HG03575 (cell line): ENCODE data around the gene PATZ1.
"Not testable (repeated sequence)": the region's sequence is repeated elsewhere in the genome, so short reads cannot be mapped to it uniquely, and the experiment has no call there.

Experiments used
- ATAC-seq: cut with Tn5 transposase; IDR thresholded peaks from one replicate; pipeline ENCODE4 v1.9.1; 2021; ENCODE audit not compliant: unreplicated experiment, insufficient number of reproducible peaks, low FRiP score; ENCODE audit errors: extremely low read depth

Gene PATZ1

GRCh38 chr22:31346255-31346732 lies at the start of gene PATZ1:
Gene PATZ1 (minus strand): TSS chr22:31346346. CDS start chr22:31345602, 744 bp downstream.
- ATAC-seq: no peak

DNA sequence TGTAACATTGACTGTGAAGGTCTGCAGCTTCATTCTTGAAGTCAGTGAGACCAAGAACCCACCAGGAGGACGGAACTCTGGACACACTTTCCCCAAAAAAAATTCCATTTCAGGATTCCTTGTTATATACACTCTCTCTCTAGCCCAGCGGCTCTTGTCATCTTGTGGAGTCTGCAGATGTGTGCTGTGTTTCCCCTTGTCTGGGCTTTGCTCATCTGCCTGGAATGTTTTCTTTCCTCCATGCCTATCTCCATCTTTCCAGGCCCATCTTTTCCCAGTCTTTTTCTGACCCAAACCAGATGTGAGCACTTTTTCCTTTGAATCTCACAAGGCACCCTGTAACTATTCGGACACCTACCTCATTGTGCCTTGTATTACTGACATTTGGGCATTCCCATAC lies 48.2 kb upstream of the PATZ1 start:
- no peak for ATAC-seq

- ATAC-seq: no peak
Observed at GRCh38 chr22:31393893-31394292, 47.7 kb upstream of the PATZ1 start.

GRCh38 chr22:31378651-31379050 lies 32.5 kb upstream of the PATZ1 start:
- ATAC-seq: not testable (repeated sequence)

- no peak for ATAC-seq
Observed at GRCh38 chr22:31378123-31378522, 32.0 kb upstream of the PATZ1 start.

- no peak for ATAC-seq
Observed at GRCh38 chr22:31377612-31378011, 31.5 kb upstream of the PATZ1 start.

GRCh38 chr22:31367426-31367825 lies 21.3 kb upstream of the PATZ1 start:
- no peak for ATAC-seq

GRCh38 chr22:31363885-31364465 lies 17.8 kb upstream of the PATZ1 start:
- no peak for ATAC-seq

GRCh38 chr22:31361743-31362142 lies 15.6 kb upstream of the PATZ1 start:
- no peak for ATAC-seq

DNA sequence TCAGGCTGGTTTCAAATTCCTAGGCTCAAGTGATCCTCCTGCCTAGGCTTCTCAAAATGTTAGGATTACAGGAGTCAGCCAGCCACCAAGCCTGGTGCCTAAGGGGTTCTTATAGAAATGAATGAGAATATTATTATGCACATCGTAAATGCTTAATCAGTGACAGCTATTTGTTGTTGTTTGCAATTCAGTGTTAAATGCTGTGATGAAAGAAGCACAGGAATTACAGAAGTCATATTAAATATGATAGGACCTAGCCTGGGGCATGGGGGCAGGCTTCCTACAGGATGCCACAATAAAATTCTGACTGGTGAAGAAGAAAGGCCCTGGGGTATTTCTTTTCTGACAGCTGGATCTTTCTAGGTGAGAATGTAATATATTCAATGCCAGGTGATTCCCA lies 13.9 kb upstream of the PATZ1 start:
- ATAC-seq: no peak

- ATAC-seq: no peak
Observed at GRCh38 chr22:31354515-31354914, 8.4 kb upstream of the PATZ1 start.

- no peak for ATAC-seq
Observed at GRCh38 chr22:31350410-31350863, 4.3 kb upstream of the PATZ1 start.

DNA sequence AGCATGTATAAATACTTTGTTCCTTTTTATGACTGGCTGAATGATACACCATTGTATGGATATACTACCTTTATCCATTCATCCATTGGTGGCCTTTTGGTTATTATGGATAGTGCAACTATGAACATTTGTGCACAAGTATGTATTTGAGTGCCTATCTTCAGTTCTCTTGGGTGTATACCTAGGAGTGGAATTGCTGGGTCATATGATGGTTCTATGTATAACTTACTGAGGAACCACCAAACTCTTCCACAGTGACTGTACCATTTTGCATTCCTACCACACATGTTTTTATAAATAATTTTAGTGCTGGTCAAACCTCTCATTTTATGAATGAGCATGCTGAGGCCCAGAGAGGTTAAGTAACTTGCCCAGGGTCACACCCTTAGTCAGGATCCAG lies 3.8 kb upstream of the PATZ1 start:
- ATAC-seq: no peak

DNA sequence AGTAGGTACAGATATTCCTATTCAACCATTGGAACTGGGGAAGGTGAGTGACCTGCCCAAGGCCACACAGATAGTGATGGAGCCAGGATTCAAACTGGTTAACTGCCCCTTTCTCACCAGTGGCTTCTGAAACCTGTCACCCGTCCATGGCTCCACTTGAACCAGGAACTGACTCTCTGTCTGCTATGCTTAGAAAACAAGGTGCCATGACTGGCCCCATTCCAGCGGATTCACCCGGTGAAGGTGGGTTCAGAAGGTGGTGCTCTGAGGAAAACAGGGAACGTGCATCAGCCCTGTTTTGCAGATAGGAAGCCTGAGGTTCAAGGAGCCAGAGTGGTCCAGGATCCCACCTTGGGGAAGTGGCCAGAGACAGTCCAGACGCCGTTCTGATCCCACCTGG lies 2.6 kb upstream of the PATZ1 start:
- no peak for ATAC-seq

DNA sequence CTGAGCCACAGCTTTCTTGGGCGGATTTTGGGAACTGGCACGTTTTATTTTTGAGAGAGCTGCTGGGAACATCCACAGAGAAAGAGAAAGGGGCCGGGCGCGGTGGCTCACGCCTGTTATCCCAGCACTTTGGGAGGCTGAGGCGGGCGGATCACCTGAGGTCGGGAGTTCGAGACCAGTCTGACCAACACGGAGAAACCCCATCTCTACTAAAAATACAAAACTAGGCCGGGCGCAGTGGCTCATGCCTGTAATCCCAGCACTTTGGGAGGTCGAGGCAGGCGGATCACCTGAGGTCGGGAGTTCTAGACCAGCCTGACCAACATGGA lies 1.8 kb upstream of the PATZ1 start:
- ATAC-seq: not testable (repeated sequence)

DNA sequence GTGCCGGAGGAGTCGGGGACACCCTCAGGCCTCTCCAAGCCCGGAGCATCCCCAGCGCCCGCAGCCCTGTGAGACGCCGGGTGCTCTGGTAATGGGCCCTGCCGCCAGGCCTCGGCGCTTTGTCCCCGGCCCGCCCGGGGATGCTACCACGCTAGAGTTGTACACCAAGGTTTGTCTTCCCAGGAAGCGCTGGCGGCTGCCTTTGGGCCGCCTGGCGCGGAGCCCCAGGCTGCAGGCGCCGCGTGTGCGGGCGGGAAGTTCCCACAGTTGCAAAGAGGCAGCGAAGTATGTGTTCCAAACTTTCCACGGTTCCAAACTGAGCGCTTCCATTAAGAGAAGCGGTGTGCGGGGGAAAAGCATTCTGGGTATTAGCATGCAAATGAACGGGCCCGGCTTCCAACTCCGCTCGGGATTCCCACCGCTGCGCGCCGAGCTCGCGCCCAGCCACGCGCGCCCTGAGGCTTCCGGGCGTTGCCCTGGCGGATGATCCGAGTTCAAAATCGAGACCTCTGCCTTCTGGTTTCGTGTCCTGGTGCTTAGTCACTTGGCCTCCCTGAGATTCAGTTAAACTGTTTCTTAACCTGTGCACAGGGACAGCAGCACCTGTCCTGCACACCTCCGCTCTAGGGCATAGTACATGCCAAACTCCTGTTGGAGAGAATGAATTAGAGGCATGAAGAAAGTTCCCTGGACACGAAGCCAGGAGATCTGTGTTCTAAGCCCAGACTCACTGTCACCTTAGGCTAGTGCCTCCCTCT lies 1.3 kb upstream of the PATZ1 start:
- ATAC-seq: no peak

- ATAC-seq: no peak
Observed at GRCh38 chr22:31346733-31347250, 646 bp upstream of the PATZ1 start.

DNA sequence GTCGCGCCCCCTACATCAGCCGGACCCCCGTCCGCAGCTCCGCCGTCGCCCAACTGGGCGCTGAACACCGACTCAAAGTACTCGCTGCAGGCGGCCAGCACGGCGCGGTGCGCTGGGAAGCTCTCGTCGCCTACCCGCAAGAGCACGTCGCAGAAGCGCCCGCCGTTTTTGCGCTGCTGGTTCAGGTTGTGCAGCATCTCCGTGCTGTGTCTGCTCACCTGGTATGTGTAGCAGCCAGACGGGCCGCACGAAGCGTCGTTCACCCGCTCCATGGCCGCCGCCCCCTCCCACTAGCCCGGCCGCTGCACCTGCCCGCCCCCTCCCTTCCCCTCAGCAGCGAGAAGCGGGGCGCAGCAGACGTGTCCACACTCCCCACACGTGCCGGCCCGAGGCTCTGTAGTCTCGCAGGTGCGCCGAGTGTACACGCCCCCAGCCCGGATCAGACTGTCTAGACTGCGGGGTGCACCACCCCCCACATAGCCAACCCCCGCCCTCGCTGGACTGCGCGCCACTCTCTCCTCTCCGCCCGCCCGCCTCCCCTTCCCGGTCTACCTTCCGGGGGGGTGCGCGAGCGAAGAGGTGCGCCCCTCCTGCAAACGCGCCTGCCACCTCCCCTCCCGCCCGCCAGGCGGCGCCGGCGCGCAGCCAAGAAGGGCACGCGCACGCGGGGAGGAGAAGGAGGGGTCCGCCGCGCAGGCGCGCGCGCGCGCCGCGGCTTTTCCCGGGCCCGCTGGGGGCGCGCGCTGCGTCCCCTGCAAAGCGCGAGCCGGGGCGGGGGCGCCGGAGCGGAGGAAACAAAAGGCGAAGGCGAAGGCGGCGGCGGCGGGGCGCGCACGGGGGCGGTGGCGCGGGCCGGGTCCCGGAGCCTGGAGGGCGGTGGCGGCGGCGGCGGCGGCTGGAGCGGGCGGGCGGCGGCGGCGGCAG lies 553 bp downstream of the PATZ1 start:
- no peak for ATAC-seq

- ATAC-seq: no peak
Observed at GRCh38 chr22:31344578-31345330, 1.4 kb downstream of the PATZ1 start.
